H1 (cell line): ENCODE data around the gene LYZL4. TPM values are rescaled to one million over a fixed set of nuclear protein-coding genes. Genes with fewer than 3 reads are reported as not detected.

Source experiments
- CBX8 ChIP-seq: fragments of 300-800, 300-1000 bp; sonication (generic); IDR thresholded peaks from 2 replicates; pipeline ENCODE4 v1.7.1; 2016; ENCODE audit warnings: low read depth, low read length, borderline replicate concordance
- CHD7 ChIP-seq: fragments of 300-600 bp; sonication (generic); IDR thresholded peaks from 2 replicates; pipeline ENCODE4 v1.7.1; 2012; ENCODE audit warnings: low read length, moderate library complexity, mild to moderate bottlenecking, inconsistent platforms; ENCODE audit not compliant: insufficient replicate concordance
- JUN ChIP-seq: IDR thresholded peaks from 2 replicates; pipeline ENCODE4 v1.6.1; 2011; ENCODE audit warnings: low read depth, mild to moderate bottlenecking, improper control_type of control experiment, low read length
- NANOG ChIP-seq: IDR thresholded peaks from 2 replicates; pipeline ENCODE4 v1.6.1; 2011; ENCODE audit warnings: low read length, low read depth, mild to moderate bottlenecking, inconsistent platforms; ENCODE audit not compliant: insufficient read depth, poor library complexity, severe bottlenecking
- polyA plus RNA-seq, 7 experiments: library from polyadenylated mRNA; depleted of rRNA in 3 of 7; stranded (reverse) in 5 of 7; unstranded in 2 of 7; fragments of >200 nt in 5 of 7; fragments of 200-250 nt in 2 of 7; gene quantifications; 1 replicate in 5 of 7; 2 replicates in 1 of 7; 4 replicates in 1 of 7; pipeline versions ENCODE4 v1.2.1 to v1.2.3, GENCODE V29; 2011 to 2013; ENCODE audit warnings: missing spikeins in 2 of 7, mixed read lengths in 2 of 7
- total RNA-seq: library from RNA; stranded (reverse); fragmentation: NEBNext Ultra II Directional; extraction: Animal tissue kit (Norgen Biotek cat#: 25700); gene quantifications from 2 replicates; pipeline ENCODE4 v1.2.1, GENCODE V29; 2021

Gene LYZL4
- total and polyA plus RNA-seq, 2 of the 8 experiments (the other 6 are each of a cell fraction or from before 2014, with no cell fraction given) = not detected

DNA sequence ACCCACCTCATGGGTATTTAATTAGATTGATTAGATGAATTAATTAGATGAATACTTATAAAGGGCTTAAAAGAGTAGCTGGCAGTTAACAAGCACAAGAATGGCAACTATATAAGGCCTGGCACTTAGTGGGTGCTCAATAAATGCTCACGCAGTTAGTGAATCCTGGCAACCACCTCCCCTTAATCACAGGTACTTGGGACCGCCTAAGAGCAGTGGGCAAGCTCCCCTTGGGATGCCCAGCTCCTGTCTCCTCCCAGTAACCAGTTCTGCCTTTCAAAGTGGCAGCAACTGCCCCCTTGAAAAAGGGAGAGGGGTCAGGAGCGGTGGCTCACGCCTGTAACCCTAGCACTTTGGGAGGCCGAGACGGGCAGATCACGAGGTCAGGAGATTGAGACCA is 4.6 kb downstream of the LYZL4 start (continued):
- TF ChIP-seq CHD7 = no peak
- TF ChIP-seq CBX8 = no peak
- no peak for TF ChIP-seq JUN
- TF ChIP-seq NANOG = no peak
